IMR-90 (cell line): Measurements from ENCODE around the gene TENM4. TPM values are rescaled to one million over a fixed set of nuclear protein-coding genes. Genes with fewer than 3 reads are reported as not detected.

ENCODE experiments used
- ATAC-seq: fragments of 200-7000 bp; cut with Tn5 transposase; 2 replicates; pipeline ENCODE4 v1.9.1; 2020; ENCODE audit warnings: low read depth, mild to moderate bottlenecking, moderate library complexity
- BruUV-seq: library from RNA; stranded (reverse); fragments of 400-500 nt; replicated peaks from 2 replicates; lab custom pipeline; 2021; lab: Mats Ljungman, UMichigan
- CTCF ChIA-PET: fragments of 300-600 bp; formaldehyde crosslinking; extraction: SDS; loops from one replicate; lab custom pipeline; 2021; ENCODE audit warnings: antibody characterized with exemption; lab: Yijun Ruan, JAX
- POLR2A ChIA-PET: fragments of 300-600 bp; sonication (Branson Sonifier 250); formaldehyde crosslinking; loops from one replicate; lab custom pipeline; 2022; ENCODE audit warnings: antibody characterized with exemption; ENCODE audit not compliant: unreplicated experiment; lab: Charles Lee
- DNase-seq: peaks from one replicate; pipeline ENCODE4 v3.0.0; 2013
- H2AFZ ChIP-seq: replicated peaks from 2 replicates; pipeline ENCODE3; 2013; ENCODE audit warnings: low read length, mild to moderate bottlenecking; ENCODE audit not compliant: poor library complexity
- H2AK5ac ChIP-seq: 2 replicates; pipeline ENCODE4 v1.6.1; 2013; ENCODE audit warnings: low read depth, low read length, inconsistent platforms
- H2AK9ac ChIP-seq: replicated peaks from 2 replicates; pipeline ENCODE3; 2013; ENCODE audit warnings: mild to moderate bottlenecking, low read depth, low read length, moderate library complexity; ENCODE audit not compliant: poor library complexity
- H2BK120ac ChIP-seq: 2 replicates; pipeline ENCODE4 v1.6.1; 2013; ENCODE audit warnings: low read depth, low read length, inconsistent platforms
- H2BK15ac ChIP-seq: 3 replicates; pipeline ENCODE4 v1.6.1; 2013; ENCODE audit warnings: low read depth, low read length, inconsistent platforms
- H2BK20ac ChIP-seq: 2 replicates; pipeline ENCODE4 v1.6.1; 2013; ENCODE audit warnings: low read depth, mild to moderate bottlenecking, inconsistent platforms, low read length, moderate library complexity
- H2BK5ac ChIP-seq: 2 replicates; pipeline ENCODE4 v1.6.1; 2013; ENCODE audit warnings: mild to moderate bottlenecking, low read depth, low read length, inconsistent platforms; ENCODE audit not compliant: poor library complexity, severe bottlenecking
- H3K14ac ChIP-seq: replicated peaks from 2 replicates; pipeline ENCODE4 v1.6.1; 2013; ENCODE audit warnings: low read depth, low read length, inconsistent platforms
- H3K18ac ChIP-seq: 2 replicates; pipeline ENCODE4 v1.6.1; 2013; ENCODE audit warnings: low read depth, low read length, control low read depth
- H3K23ac ChIP-seq: 2 replicates; pipeline ENCODE4 v1.6.1; 2013; ENCODE audit warnings: low read depth, low read length, inconsistent platforms
- H3K27ac ChIP-seq: 2 replicates; pipeline ENCODE4 v1.5.1; 2013; ENCODE audit warnings: mild to moderate bottlenecking, control low read depth, low read length; ENCODE audit not compliant: insufficient read depth
- H3K27me3 ChIP-seq: 2 replicates; pipeline ENCODE4 v1.6.1; 2013; ENCODE audit warnings: low read length; ENCODE audit not compliant: control insufficient read depth, insufficient read depth
- H3K36me3 ChIP-seq: 2 replicates; pipeline ENCODE4 v1.6.1; 2013; ENCODE audit warnings: low read length, mixed read lengths; ENCODE audit not compliant: control insufficient read depth, insufficient read depth
- H3K4ac ChIP-seq: 2 replicates; pipeline ENCODE4 v1.6.1; 2013; ENCODE audit warnings: low read depth, low read length, inconsistent platforms
- H3K4me1 ChIP-seq: 2 replicates; pipeline ENCODE4 v1.6.1; 2013; ENCODE audit warnings: low read length, mixed read lengths; ENCODE audit not compliant: control insufficient read depth, insufficient read depth
- H3K4me2 ChIP-seq: 2 replicates; pipeline ENCODE4 v1.6.1; 2013; ENCODE audit warnings: low read depth, mild to moderate bottlenecking, control low read depth, low read length, moderate library complexity
- H3K4me3 ChIP-seq: 2 replicates; pipeline ENCODE4 v1.5.1; 2013; ENCODE audit warnings: low read depth, mild to moderate bottlenecking, control low read depth, low read length, moderate library complexity; ENCODE audit not compliant: insufficient read depth
- H3K56ac ChIP-seq: 2 replicates; pipeline ENCODE4 v1.6.1; 2013; ENCODE audit warnings: low read length, inconsistent platforms; ENCODE audit not compliant: insufficient read depth; ENCODE audit errors: extremely low read depth
- H3K79me1 ChIP-seq, 2 experiments: 2 replicates each; pipeline ENCODE4 v1.6.1; 2013; ENCODE audit warnings: low read length in 2 of 2, inconsistent platforms in 1 of 2, low read depth in 1 of 2
- H3K9ac ChIP-seq: 2 replicates; pipeline ENCODE4 v1.6.1; 2013; ENCODE audit warnings: low read depth, low read length, control low read depth
- H3K9me1 ChIP-seq: 2 replicates; pipeline ENCODE4 v1.6.1; 2013; ENCODE audit warnings: low read length, inconsistent platforms; ENCODE audit not compliant: insufficient read depth
- H3K9me3 ChIP-seq: 2 replicates; pipeline ENCODE4 v1.6.1; 2013; ENCODE audit warnings: low read length; ENCODE audit not compliant: control insufficient read depth, insufficient read depth
- H4K20me1 ChIP-seq: 2 replicates; pipeline ENCODE4 v1.6.1; 2013; ENCODE audit warnings: low read length, inconsistent platforms; ENCODE audit not compliant: insufficient read depth
- H4K5ac ChIP-seq: 2 replicates; pipeline ENCODE4 v1.6.1; 2013; ENCODE audit warnings: mild to moderate bottlenecking, low read depth, low read length, control low read depth
- H4K8ac ChIP-seq, 2 experiments: 2 replicates each; pipeline ENCODE4 v1.6.1; 2013; ENCODE audit warnings: low read depth in 2 of 2, low read length in 2 of 2, control low read depth in 1 of 2, inconsistent platforms in 1 of 2
- H4K91ac ChIP-seq: 2 replicates; pipeline ENCODE4 v1.6.1; 2013; ENCODE audit warnings: low read depth, low read length, inconsistent platforms; ENCODE audit not compliant: insufficient read depth
- ELK1 ChIP-seq: fragments of 150-350 bp; IDR thresholded peaks from 2 replicates; pipeline ENCODE4 v1.6.1; 2016; ENCODE audit warnings: low read depth, mild to moderate bottlenecking, low read length, moderate library complexity, borderline replicate concordance
- MAFK ChIP-seq: IDR thresholded peaks from 2 replicates; pipeline ENCODE4 v1.6.1; 2012; ENCODE audit warnings: low read depth, low read length, improper control_type of control experiment
- WGBS, 2 experiments: methylation state at CpG; one replicate each; pipeline versions ENCODE4 v1.1.5 to v1.1.7; 2013; ENCODE audit warnings: missing lambda C conversion rate in 2 of 2; ENCODE audit not compliant: insufficient read length in 1 of 2; ENCODE audit errors: extremely low coverage in 2 of 2; 5-methylcytosine and 5-hydroxymethylcytosine counted together
- dilution Hi-C: fragments of 300-500 bp; cut with HindIII; formaldehyde crosslinking; loops from one replicate; pipeline ENCODE4 v1.14.3; 2018; ENCODE audit warnings: low sequenced_read_pairs; ENCODE audit not compliant: unreplicated experiment
- in situ Hi-C: fragments of 300-500 bp; cut with MboI; formaldehyde crosslinking; loops from 3 replicates; pipeline ENCODE4 v1.14.3; 2019; ENCODE audit warnings: low sequenced_read_pairs, inconsistent platforms, mixed read lengths
- intact Hi-C: fragments of 100-400 bp; cut with micrococcal nuclease; formaldehyde crosslinking; loops from 2 replicates; pipeline ENCODE4 v1.10.0; 2022
- polyA plus RNA-seq, 3 experiments: library from polyadenylated mRNA; depleted of rRNA; stranded (reverse); fragments of >200 nt; gene quantifications; 2 replicates each; pipeline ENCODE4 v1.2.3, GENCODE V29; 2012; ENCODE audit warnings: low replicate concordance in 1 of 3
- total RNA-seq: library from RNA; depleted of rRNA; stranded (reverse); fragments of >200 nt; gene quantifications from 2 replicates; pipeline ENCODE4 v1.2.3, GENCODE V29; 2012

Gene TENM4
- total and polyA plus RNA-seq, 2 of the 4 experiments (the other 2 are of a cell fraction) = 7.4 to 9.0 TPM

DNA sequence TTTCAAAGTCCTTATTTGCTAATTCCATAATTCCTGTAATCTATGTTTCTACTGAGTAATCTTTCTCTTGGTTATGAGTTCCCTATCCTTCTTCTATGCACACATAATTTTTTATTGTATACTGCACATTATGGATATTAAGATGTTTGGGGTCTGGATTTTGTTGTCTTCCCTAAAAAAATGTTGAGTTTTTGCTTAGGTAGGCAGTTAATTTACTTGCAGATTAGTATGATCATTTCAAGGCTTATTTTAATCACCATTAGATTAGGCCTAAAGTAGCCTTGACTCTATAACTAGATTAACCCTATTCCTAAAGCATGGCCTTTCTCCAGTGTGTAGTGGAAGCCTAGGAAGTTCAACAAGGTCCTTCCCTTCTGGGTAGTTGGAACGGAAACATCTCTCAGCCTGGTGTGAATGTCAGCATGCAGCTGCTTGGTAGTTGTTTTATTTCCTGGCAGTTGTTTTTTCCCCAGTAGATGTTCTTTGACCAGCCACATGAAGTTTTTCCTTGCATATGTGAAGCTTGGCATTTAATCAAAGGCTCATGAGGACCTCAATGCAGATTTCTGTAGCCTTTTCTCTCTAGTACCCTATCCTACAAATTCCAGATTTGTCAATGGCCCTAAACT, 446.9 kb downstream of the TENM4 start:
- H3K4me1 ChIP-seq = no peaks in the 10 kb centered on the region
- dilution Hi-C loops = no loop called here
- no peak overlapping the region for H2BK120ac ChIP-seq
- H4K91ac ChIP-seq = no peak overlapping the region
- no peaks in the 10 kb centered on the region for H3K36me3 ChIP-seq
- H3K9ac ChIP-seq = no peak overlapping the region
- ChIA-PET POLR2A (no interaction called here), CTCF (interaction anchor here (1.3 kb wide), 1 partner anchor 19 kb away, joined by 3 read pairs; no protein-coding TSS in a partner anchor)
- no CpG with 5 or more reads among the region's 1 CpG for WGBS, 2 experiments
- no peak overlapping the region for H2BK20ac ChIP-seq
- no peaks in the 10 kb centered on the region for H3K79me1 ChIP-seq
- no peaks in the 10 kb centered on the region; the same call in 1 of the 2 replicates for H3K9me1 ChIP-seq
- H3K9me3 ChIP-seq = no peaks in the 10 kb centered on the region
- no peak overlapping the region for H3K56ac ChIP-seq
- H4K5ac ChIP-seq = no peak overlapping the region
- in situ Hi-C loops = no loop called here
- ATAC-seq = no peak
- H3K4me2 ChIP-seq = no peak overlapping the region
- intact Hi-C loops = no loop called here
- no peak overlapping the region for H4K8ac ChIP-seq
- H4K20me1 ChIP-seq = no peaks in the 10 kb centered on the region
- H3K14ac ChIP-seq = no peak overlapping the region
- no peak overlapping the region for H2AK5ac ChIP-seq
- DNase-seq = no peak
- H3K27ac ChIP-seq = no peak overlapping the region
- no TSS peak for BruUV-seq
- H3K4ac ChIP-seq = no peak overlapping the region
- no peak overlapping the region for H2AFZ ChIP-seq
- TF ChIP-seq ELK1 = no peak
- TF ChIP-seq MAFK = peak; percentile 91
- H3K27me3 ChIP-seq = no peaks in the 10 kb centered on the region
- no peak overlapping the region for H3K4me3 ChIP-seq
- H2AK9ac ChIP-seq = no peak overlapping the region
- H2BK5ac ChIP-seq = no peak overlapping the region
- no peak overlapping the region for H2BK15ac ChIP-seq
- no peak overlapping the region for H3K23ac ChIP-seq
- no peak overlapping the region for H3K18ac ChIP-seq
